CD8-positive, alpha-beta memory T cell (primary cell): ENCODE results near the gene MRTFB. TPM values are rescaled to one million over a fixed set of nuclear protein-coding genes. Genes with fewer than 3 reads are reported as not detected.
"Not testable (repeated sequence)": the region's sequence is repeated elsewhere in the genome, so short reads cannot be mapped to it uniquely, and the experiment has no call there.

Source experiments
- CTCF ChIA-PET: fragments of 350-600 bp; sonication (Branson Sonifier 250); formaldehyde crosslinking; loops from one replicate; lab custom pipeline; 2021; ENCODE audit warnings: antibody characterized with exemption; lab: Charles Lee
- POLR2A ChIA-PET: fragments of 350-600 bp; sonication (Branson Sonifier 250); formaldehyde crosslinking; loops from one replicate; lab custom pipeline; 2021; ENCODE audit warnings: antibody characterized with exemption; lab: Charles Lee
- DNase-seq, 5 donors: peaks; one replicate each; pipeline versions ENCODE4 v3.0.0 to v3.0.0-alpha.2; 2020 to 2022; ENCODE audit warnings: mixed read lengths in 1 of 5
- H3K27ac ChIP-seq: one replicate; pipeline ENCODE4 v1.7.0; 2013; ENCODE audit warnings: low read depth, mild to moderate bottlenecking, low read length, moderate library complexity
- H3K27me3 ChIP-seq: 2 replicates; pipeline ENCODE4 v1.7.0; 2013; ENCODE audit warnings: low read length, mild to moderate bottlenecking; ENCODE audit not compliant: insufficient read depth, poor library complexity, severe bottlenecking
- H3K36me3 ChIP-seq: 2 replicates; pipeline ENCODE4 v1.7.0; 2013; ENCODE audit warnings: mild to moderate bottlenecking, low read length, moderate library complexity; ENCODE audit not compliant: insufficient read depth
- H3K4me1 ChIP-seq: 2 replicates; pipeline ENCODE4 v1.7.0; 2013; ENCODE audit warnings: mild to moderate bottlenecking, low read length, moderate library complexity; ENCODE audit not compliant: insufficient read depth
- H3K4me3 ChIP-seq: 2 replicates; pipeline ENCODE4 v1.7.0; 2013; ENCODE audit warnings: mild to moderate bottlenecking, low read length
- H3K9me3 ChIP-seq: 2 replicates; pipeline ENCODE4 v1.7.0; 2013; ENCODE audit warnings: mild to moderate bottlenecking, low read length
- H3K27ac Mint-ChIP-seq, 8 donors: one replicate each; pipeline ENCODE4 v1.8.0; 2020 to 2021; ENCODE audit warnings: mixed read lengths in 8 of 8, mild to moderate bottlenecking in 6 of 8, inconsistent platforms in 3 of 8, moderate library complexity in 3 of 8
- H3K27me3 Mint-ChIP-seq, 2 donors: one replicate each; pipeline ENCODE4 v1.8.0; 2020 to 2021; ENCODE audit warnings: mixed read lengths in 2 of 2, mild to moderate bottlenecking in 1 of 2, moderate library complexity in 1 of 2
- H3K36me3 Mint-ChIP-seq, 3 donors: one replicate each; pipeline ENCODE4 v1.8.0; 2020 to 2021; ENCODE audit warnings: mixed read lengths in 3 of 3, inconsistent platforms in 1 of 3, mild to moderate bottlenecking in 1 of 3
- H3K4me1 Mint-ChIP-seq, 3 donors: one replicate each; pipeline ENCODE4 v1.8.0; 2020 to 2021; ENCODE audit warnings: mixed read lengths in 3 of 3, inconsistent platforms in 1 of 3, mild to moderate bottlenecking in 1 of 3
- H3K4me3 Mint-ChIP-seq, 7 donors: one replicate each; pipeline ENCODE4 v1.8.0; 2020 to 2021; ENCODE audit warnings: mixed read lengths in 7 of 7, mild to moderate bottlenecking in 6 of 7, moderate library complexity in 4 of 7, inconsistent platforms in 2 of 7
- H3K9me3 Mint-ChIP-seq, 5 donors: one replicate each; pipeline ENCODE4 v1.8.0; 2020 to 2022; ENCODE audit warnings: mixed read lengths in 5 of 5, mild to moderate bottlenecking in 3 of 5, moderate library complexity in 2 of 5, inconsistent platforms in 1 of 5
- polyA plus RNA-seq: library from polyadenylated mRNA; unstranded; fragments of 300-500 nt; fragmentation: Illumina TruSeq; gene quantifications from one replicate; pipeline ENCODE4 v1.2.3, GENCODE V29; 2021
- total RNA-seq, 2 experiments: library from RNA; stranded (reverse); gene quantifications; one replicate each; pipeline ENCODE4 v1.2.3, GENCODE V29; 2021

MRTFB gene
- 10 to 100 TPM; 12.0 to 12.2 TPM for total RNA-seq
- 6.5 TPM for polyA plus RNA-seq

DNA sequence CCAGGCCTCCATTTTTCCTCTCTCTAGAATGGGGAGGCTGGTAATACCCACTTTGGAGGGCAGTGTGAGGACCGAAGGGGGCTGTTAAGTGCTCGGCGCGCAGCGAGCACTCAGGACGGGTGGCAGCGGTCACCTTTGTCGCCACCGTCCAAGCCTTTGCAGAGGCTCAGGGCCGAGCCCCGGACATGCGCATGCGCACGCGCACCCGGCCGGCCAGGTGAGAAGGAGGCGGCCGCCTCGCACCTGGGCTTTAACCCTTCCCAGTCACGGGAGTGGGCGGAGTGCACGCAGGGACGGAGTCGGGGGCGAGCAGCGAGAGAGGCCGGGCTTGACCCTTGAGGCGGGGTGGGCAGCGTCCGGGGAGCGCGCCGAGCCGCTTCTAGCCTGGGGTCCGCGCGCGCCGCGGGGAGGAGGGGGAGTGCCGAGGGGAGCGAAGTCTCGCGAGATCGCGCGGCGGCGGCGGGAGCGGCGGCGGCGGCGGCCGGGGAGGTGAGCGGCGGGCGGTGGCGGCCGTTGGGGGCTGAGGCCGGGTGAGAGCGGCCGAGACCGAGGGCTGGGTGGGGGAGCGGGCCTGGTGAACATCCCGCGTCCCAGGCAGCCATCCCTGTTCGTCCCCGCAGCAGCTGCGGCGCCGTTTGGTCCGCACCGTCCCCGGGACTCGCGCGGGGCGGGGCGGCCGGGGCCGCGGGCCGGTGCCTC, at the start of gene MRTFB:
Gene MRTFB (plus strand): TSS at position 443 of the 699 bp plus-strand sequence. CDS start 69,288 bp downstream, outside the sequence.
- H3K9me3 Mint-ChIP-seq = no peaks in the 10 kb centered on the region
- DNase-seq = peak; percentile 72 to 84 (median 79)
- H3K27ac ChIP-seq = peak within 1 kb of the TSS; percentile 63
- CTCF ChIA-PET = interaction anchor here (0.6 kb wide), 1 partner anchor 152 kb away, joined by 3 read pairs; no protein-coding TSS in a partner anchor
- H3K27ac Mint-ChIP-seq = peak within 1 kb of the TSS; percentile 77 to 91 (median 84)
- H3K4me1 Mint-ChIP-seq = peaks cover 12 to 24% (median 20%) of the 10 kb centered on the region in 3 donors
- peaks cover 0 to 7% (median 0%) of the 10 kb centered on the region in 3 donors for H3K36me3 Mint-ChIP-seq
- H3K4me1 ChIP-seq = peaks cover 14% of the 10 kb centered on the region
- peak within 1 kb of the TSS; percentile 90 for H3K4me3 ChIP-seq
- H3K27me3 Mint-ChIP-seq = peaks cover 1 to 6% of the 10 kb centered on the region in 2 donors
- POLR2A ChIA-PET = no interaction called here
- H3K4me3 Mint-ChIP-seq = peak within 1 kb of the TSS; percentile 86 to 94 (median 87)
- no peaks in the 10 kb centered on the region for H3K9me3 ChIP-seq
- no peaks in the 10 kb centered on the region for H3K27me3 ChIP-seq
- no peaks in the 10 kb centered on the region for H3K36me3 ChIP-seq

- H3K9me3 Mint-ChIP-seq, H3K36me3 ChIP-seq, DNase-seq, H3K27ac ChIP-seq, H3K4me1 ChIP-seq, H3K4me1 Mint-ChIP-seq, CTCF ChIA-PET, H3K4me3 ChIP-seq, H3K4me3 Mint-ChIP-seq, H3K27me3 ChIP-seq, H3K27ac Mint-ChIP-seq, POLR2A ChIA-PET, H3K9me3 ChIP-seq, H3K36me3 Mint-ChIP-seq: not testable (repeated sequence)
- H3K27me3 Mint-ChIP-seq = peaks cover 8 to 32% of the 10 kb centered on the region in 2 donors
These were observed 47.6 kb upstream of the MRTFB start for GRCh38 chr16:14023526-14023925.

GRCh38 chr16:14024283-14024682, 46.8 kb upstream of the MRTFB start:
- Mint-ChIP-seq H3K36me3 (no peaks in the 10 kb centered on the region), H3K4me3 (no peak overlapping the region), H3K4me1 (no peaks in the 10 kb centered on the region), H3K9me3 (peaks cover 0 to 8% (median 7%) of the 10 kb centered on the region in 5 donors), H3K27ac (no peak overlapping the region), H3K27me3 (peaks cover 11 to 35% of the 10 kb centered on the region in 2 donors)
- Histone ChIP-seq H3K4me3 (no peak overlapping the region), H3K4me1 (no peaks in the 10 kb centered on the region), H3K36me3 (no peaks in the 10 kb centered on the region), H3K9me3 (no peaks in the 10 kb centered on the region), H3K27ac (no peak overlapping the region), H3K27me3 (no peaks in the 10 kb centered on the region)
- CTCF ChIA-PET = no interaction called here
- DNase-seq = no peak
- POLR2A ChIA-PET = no interaction called here

DNA sequence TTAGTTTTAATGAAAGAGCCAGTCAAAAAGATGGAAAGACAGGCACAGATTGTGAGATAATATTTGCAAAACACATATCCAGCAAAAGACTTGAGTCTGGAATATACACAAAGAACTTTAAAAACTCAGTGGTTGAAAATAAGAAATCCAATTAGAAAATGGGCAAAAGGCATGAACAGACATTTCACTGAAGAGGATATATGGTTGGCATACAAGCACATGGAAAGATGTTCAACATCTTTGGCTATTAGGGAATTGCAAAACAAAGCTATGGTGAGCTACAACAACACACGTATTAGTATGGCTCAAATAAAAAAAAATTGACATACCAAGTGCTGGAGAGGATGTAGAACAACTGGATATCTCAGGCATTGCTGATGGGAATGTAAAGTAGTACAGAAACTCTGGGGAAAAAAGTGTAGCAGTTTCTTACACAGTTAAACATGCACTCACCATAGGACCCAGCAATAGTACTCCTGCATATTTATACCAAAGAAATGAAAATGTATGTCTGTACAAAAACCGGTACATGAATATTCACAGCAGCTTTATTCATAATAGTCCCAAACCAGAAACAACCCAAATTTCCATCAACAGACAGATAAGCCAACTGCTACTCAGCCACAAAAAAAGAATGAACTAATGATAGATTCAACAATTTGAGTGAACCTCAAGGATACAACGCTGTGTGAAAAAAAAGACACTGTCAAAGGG, 44.4 kb upstream of the MRTFB start:
- H3K36me3 Mint-ChIP-seq = no peaks in the 10 kb centered on the region
- Histone ChIP-seq H3K27me3 (no peaks in the 10 kb centered on the region), H3K9me3 (no peaks in the 10 kb centered on the region), H3K27ac (no peak overlapping the region), H3K36me3 (no peaks in the 10 kb centered on the region), H3K4me3 (no peak overlapping the region), H3K4me1 (no peaks in the 10 kb centered on the region)
- DNase-seq = no peak
- CTCF ChIA-PET = no interaction called here
- H3K27ac Mint-ChIP-seq = no peak overlapping the region
- H3K9me3 Mint-ChIP-seq = peaks cover 0 to 8% (median 7%) of the 10 kb centered on the region in 5 donors
- H3K4me3 Mint-ChIP-seq = no peak overlapping the region
- POLR2A ChIA-PET = no interaction called here
- peaks cover 8 to 35% of the 10 kb centered on the region in 2 donors for H3K27me3 Mint-ChIP-seq
- no peaks in the 10 kb centered on the region for H3K4me1 Mint-ChIP-seq

DNA sequence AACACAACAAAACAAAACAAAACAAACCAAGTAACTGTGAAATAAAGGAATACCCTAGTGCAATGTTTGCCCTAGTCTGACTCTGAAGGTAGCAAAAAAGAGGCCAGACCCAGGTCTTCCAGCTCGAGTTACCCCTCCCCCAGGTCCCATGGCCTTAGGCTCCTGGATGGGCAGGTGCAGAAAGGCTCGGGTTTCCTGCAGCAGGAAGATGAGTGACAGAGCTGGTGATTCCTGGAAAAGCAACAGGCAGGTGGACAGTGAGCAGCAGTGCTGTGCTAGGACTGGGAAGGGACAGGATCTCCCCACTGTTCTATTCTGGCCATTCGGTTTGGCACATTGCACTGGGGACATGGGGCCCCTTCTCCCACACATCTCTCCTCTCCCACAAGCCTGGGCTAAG, 42.9 kb upstream of the MRTFB start:
- CTCF ChIA-PET = no interaction called here
- Mint-ChIP-seq H3K4me1 (no peaks in the 10 kb centered on the region), H3K27ac (no peak overlapping the region), H3K27me3 (peaks cover 8 to 35% of the 10 kb centered on the region in 2 donors), H3K4me3 (no peak overlapping the region), H3K9me3 (peaks cover 0 to 8% (median 7%) of the 10 kb centered on the region in 5 donors), H3K36me3 (no peaks in the 10 kb centered on the region)
- no peaks in the 10 kb centered on the region for H3K27me3 ChIP-seq
- H3K9me3 ChIP-seq = no peaks in the 10 kb centered on the region
- POLR2A ChIA-PET = no interaction called here
- no peak overlapping the region for H3K4me3 ChIP-seq
- no peaks in the 10 kb centered on the region for H3K36me3 ChIP-seq
- no peaks in the 10 kb centered on the region for H3K4me1 ChIP-seq
- no peak for DNase-seq
- no peak overlapping the region for H3K27ac ChIP-seq

GRCh38 chr16:14029658-14030057, 41.5 kb upstream of the MRTFB start:
- H3K36me3 ChIP-seq = no peaks in the 10 kb centered on the region
- CTCF ChIA-PET = no interaction called here
- POLR2A ChIA-PET = no interaction called here

GRCh38 chr16:14035092-14035491, 36.0 kb upstream of the MRTFB start:
- no peak for DNase-seq
- Mint-ChIP-seq H3K27ac (no peak overlapping the region), H3K4me3 (no peak overlapping the region), H3K27me3 (no peaks in the 10 kb centered on the region), H3K9me3 (peaks cover 0 to 6% (median 2%) of the 10 kb centered on the region in 5 donors), H3K4me1 (no peaks in the 10 kb centered on the region), H3K36me3 (no peaks in the 10 kb centered on the region)
- no peaks in the 10 kb centered on the region for H3K4me1 ChIP-seq
- no peak overlapping the region for H3K4me3 ChIP-seq
- POLR2A ChIA-PET = no interaction called here
- no peaks in the 10 kb centered on the region for H3K27me3 ChIP-seq
- CTCF ChIA-PET = no interaction called here
- H3K36me3 ChIP-seq = no peaks in the 10 kb centered on the region
- no peaks in the 10 kb centered on the region for H3K9me3 ChIP-seq
- no peak overlapping the region for H3K27ac ChIP-seq

More at GRCh38 chr16:14029658-14030057, 41.5 kb upstream of the MRTFB start:
- Mint-ChIP-seq H3K4me3 (no peak overlapping the region), H3K9me3 (peaks cover 0 to 7% (median 3%) of the 10 kb centered on the region in 5 donors), H3K36me3 (no peaks in the 10 kb centered on the region), H3K27me3 (peaks cover 8 to 28% of the 10 kb centered on the region in 2 donors), H3K27ac (no peak overlapping the region), H3K4me1 (no peaks in the 10 kb centered on the region)
- no peaks in the 10 kb centered on the region for H3K9me3 ChIP-seq
- no peaks in the 10 kb centered on the region for H3K27me3 ChIP-seq
- no peak for DNase-seq
- no peak overlapping the region for H3K27ac ChIP-seq
- no peaks in the 10 kb centered on the region for H3K4me1 ChIP-seq
- H3K4me3 ChIP-seq = no peak overlapping the region

DNA sequence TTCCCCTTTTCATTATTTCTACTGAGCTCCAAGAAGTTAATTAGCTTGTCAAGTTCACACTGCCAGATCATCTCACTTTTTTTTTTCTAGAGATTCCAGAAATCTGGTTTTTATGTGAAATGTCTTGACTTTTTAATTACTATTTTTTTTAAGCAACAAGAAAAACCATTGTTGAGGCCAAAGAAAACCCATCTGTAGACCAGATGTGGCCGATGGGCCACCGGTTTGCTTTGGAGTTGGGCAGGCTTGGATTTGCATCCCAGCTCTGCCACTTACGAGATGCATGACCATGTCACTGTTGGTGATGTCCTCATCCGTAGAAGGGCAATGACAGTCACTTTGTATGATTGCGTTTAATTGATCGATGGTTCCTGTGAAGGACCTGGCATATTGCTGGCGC, 34.2 kb upstream of the MRTFB start:
- H3K4me3 ChIP-seq = no peak overlapping the region
- Mint-ChIP-seq H3K4me3 (no peak overlapping the region), H3K36me3 (no peaks in the 10 kb centered on the region), H3K27me3 (peaks cover 0 to 4% of the 10 kb centered on the region in 2 donors), H3K4me1 (peaks cover 0 to 4% (median 0%) of the 10 kb centered on the region in 3 donors), H3K9me3 (peaks cover 0 to 6% (median 2%) of the 10 kb centered on the region in 5 donors), H3K27ac (no peak overlapping the region)
- ChIA-PET POLR2A (no interaction called here), CTCF (no interaction called here)
- no peaks in the 10 kb centered on the region for H3K36me3 ChIP-seq
- no peaks in the 10 kb centered on the region for H3K27me3 ChIP-seq
- no peaks in the 10 kb centered on the region for H3K4me1 ChIP-seq
- H3K27ac ChIP-seq = no peak overlapping the region
- DNase-seq = no peak
- H3K9me3 ChIP-seq = no peaks in the 10 kb centered on the region
